OCI-LY7 (cell line): ENCODE measurements around the gene OGFOD3. TPM values are rescaled to one million over a fixed set of nuclear protein-coding genes. Genes with fewer than 3 reads are reported as not detected.

Experiments used
- BruUV-seq: library from RNA; stranded (reverse); fragments of 400-500 nt; replicated peaks from 2 replicates; lab custom pipeline; 2021; lab: Mats Ljungman, UMichigan
- CTCF ChIA-PET: fragments of 300-600 bp; sonication (Branson Sonifier 250); formaldehyde crosslinking; loops from one replicate; lab custom pipeline; 2022; ENCODE audit warnings: antibody characterized with exemption; ENCODE audit not compliant: unreplicated experiment; lab: Charles Lee
- POLR2A ChIA-PET: fragments of 300-600 bp; sonication (Branson Sonifier 250); formaldehyde crosslinking; loops from one replicate; lab custom pipeline; 2022; ENCODE audit warnings: antibody characterized with exemption; lab: Charles Lee
- DNase-seq: peaks from one replicate; pipeline ENCODE4 v3.0.0-alpha.2; 2015; ENCODE audit warnings: low spot score
- H2AFZ ChIP-seq: fragments of 200-600 bp; sonication (generic), shearing (Covaris generic); 2 replicates; pipeline ENCODE4 v1.6.1; 2014; ENCODE audit warnings: mild to moderate bottlenecking, antibody characterized with exemption, low read length, moderate library complexity
- H3K27ac ChIP-seq: fragments of 200-600 bp; sonication (generic); 2 replicates; pipeline ENCODE4 v1.5.1; 2014; ENCODE audit warnings: mixed run types, low read depth, mild to moderate bottlenecking, moderate library complexity, low read length, inconsistent platforms; ENCODE audit not compliant: poor library complexity, severe bottlenecking
- H3K36me3 ChIP-seq: fragments of 200-600 bp; sonication (generic); 2 replicates; pipeline ENCODE4 v1.6.1; 2014; ENCODE audit warnings: mild to moderate bottlenecking, antibody characterized with exemption, low read length, moderate library complexity, mixed read lengths; ENCODE audit not compliant: insufficient read depth
- H3K4me1 ChIP-seq: fragments of 200-600 bp; sonication (generic); 2 replicates; pipeline ENCODE4 v1.5.1; 2014; ENCODE audit warnings: mild to moderate bottlenecking, low read length; ENCODE audit not compliant: insufficient read depth, poor library complexity, severe bottlenecking
- H3K4me2 ChIP-seq: fragments of 200-600 bp; sonication (generic); 2 replicates; pipeline ENCODE4 v1.6.1; 2014; ENCODE audit warnings: mild to moderate bottlenecking, low read length
- H3K4me3 ChIP-seq: fragments of 200-600 bp; sonication (generic); 2 replicates; pipeline ENCODE4 v1.5.1; 2014; ENCODE audit warnings: mild to moderate bottlenecking, low read depth, low read length; ENCODE audit not compliant: poor library complexity, severe bottlenecking
- H3K79me2 ChIP-seq: fragments of 200-600 bp; sonication (generic); 2 replicates; pipeline ENCODE4 v1.6.1; 2016; ENCODE audit warnings: low read depth, mild to moderate bottlenecking, low read length, moderate library complexity, mixed read lengths; ENCODE audit not compliant: insufficient read depth
- H3K9me2 ChIP-seq: fragments of 200-600 bp; sonication (generic); 2 replicates; pipeline ENCODE4 v1.6.1; 2016; ENCODE audit warnings: mild to moderate bottlenecking, low read length, mixed read lengths; ENCODE audit not compliant: insufficient read depth
- H3K9me3 ChIP-seq: fragments of 200-600 bp; sonication (generic); 2 replicates; pipeline ENCODE4 v1.6.1; 2014; ENCODE audit warnings: mild to moderate bottlenecking, mixed run types, low read length, mixed read lengths
- H4K20me1 ChIP-seq: fragments of 200-600 bp; sonication (generic); 2 replicates; pipeline ENCODE4 v1.6.1; 2014; ENCODE audit warnings: mild to moderate bottlenecking, antibody characterized with exemption, low read length, moderate library complexity, mixed read lengths; ENCODE audit not compliant: insufficient read depth
- EZH2phosphoT487 ChIP-seq: fragments of 200-600 bp; sonication (generic); IDR thresholded peaks from 2 replicates; pipeline ENCODE4 v1.6.1; 2018; ENCODE audit warnings: low read depth, borderline replicate concordance, mild to moderate bottlenecking, mixed run types, antibody characterized with exemption, low read length, moderate library complexity, mixed read lengths
- intact Hi-C: fragments of 100-400 bp; cut with micrococcal nuclease; formaldehyde crosslinking; loops from one replicate; pipeline ENCODE4 v1.10.0; 2022; ENCODE audit not compliant: unreplicated experiment
- total RNA-seq, 2 experiments: library from RNA; depleted of rRNA in 1 of 2; stranded (reverse); fragments of >200 nt in 1 of 2; shearing (Covaris generic) in 1 of 2; gene quantifications; 2 replicates each; pipeline ENCODE4 v1.2.3, GENCODE V29; 2014 to 2022
- TF ChIP-seq, protein P1 (sequence below): fragments of 200-600 bp; sonication (generic); conservative IDR thresholded peaks from 2 replicates; pipeline ENCODE4 v1.5.1; 2014; ENCODE audit warnings: mild to moderate bottlenecking, antibody characterized with exemption, low read length, moderate library complexity, mixed read lengths

OGFOD3 gene
- total RNA-seq, 2 experiments from 2014 or later = 55.6 to 65.2 TPM

DNA sequence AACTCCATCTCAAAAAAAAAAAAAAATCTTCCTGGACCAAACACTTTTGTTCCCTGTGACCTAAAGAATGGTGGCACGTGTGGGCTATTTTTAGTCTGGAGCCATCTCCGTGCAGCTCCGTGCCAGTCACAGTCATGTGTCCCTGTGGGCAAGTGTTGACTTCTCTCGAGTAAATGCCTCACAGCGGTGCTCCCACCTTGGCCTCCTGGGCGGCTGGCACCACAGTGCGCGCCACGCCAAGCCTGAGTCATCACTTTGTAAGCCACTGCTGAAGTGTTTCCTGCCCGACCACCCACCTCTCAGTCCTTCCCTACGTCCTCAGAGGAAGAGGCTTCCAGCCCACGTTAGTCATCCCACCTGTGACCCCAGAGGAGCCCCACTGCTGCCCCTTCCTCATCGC is 11.1 kb downstream of the OGFOD3 start:
- Histone ChIP-seq H3K4me1 (peaks cover 21% of the 10 kb centered on the region), H3K4me2 (no peak overlapping the region), H3K9me2 (no peaks in the 10 kb centered on the region), H3K9me3 (no peaks in the 10 kb centered on the region), H3K27ac (no peak overlapping the region), H3K36me3 (peaks cover 46% of the 10 kb centered on the region), H4K20me1 (no peaks in the 10 kb centered on the region), H3K4me3 (no peak overlapping the region), H3K79me2 (no peaks in the 10 kb centered on the region), H2AFZ (no peak overlapping the region)
- intact Hi-C loops = no loop called here
- ChIA-PET CTCF (no interaction called here), POLR2A (interaction anchor here (0.6 to 0.9 kb wide), 4 partner anchors 10 to 358 kb away, joined by 3 to 7 read pairs (median 4); no protein-coding TSS in a partner anchor)
- DNase-seq = no peak
- TF ChIP-seq, protein P1, sequence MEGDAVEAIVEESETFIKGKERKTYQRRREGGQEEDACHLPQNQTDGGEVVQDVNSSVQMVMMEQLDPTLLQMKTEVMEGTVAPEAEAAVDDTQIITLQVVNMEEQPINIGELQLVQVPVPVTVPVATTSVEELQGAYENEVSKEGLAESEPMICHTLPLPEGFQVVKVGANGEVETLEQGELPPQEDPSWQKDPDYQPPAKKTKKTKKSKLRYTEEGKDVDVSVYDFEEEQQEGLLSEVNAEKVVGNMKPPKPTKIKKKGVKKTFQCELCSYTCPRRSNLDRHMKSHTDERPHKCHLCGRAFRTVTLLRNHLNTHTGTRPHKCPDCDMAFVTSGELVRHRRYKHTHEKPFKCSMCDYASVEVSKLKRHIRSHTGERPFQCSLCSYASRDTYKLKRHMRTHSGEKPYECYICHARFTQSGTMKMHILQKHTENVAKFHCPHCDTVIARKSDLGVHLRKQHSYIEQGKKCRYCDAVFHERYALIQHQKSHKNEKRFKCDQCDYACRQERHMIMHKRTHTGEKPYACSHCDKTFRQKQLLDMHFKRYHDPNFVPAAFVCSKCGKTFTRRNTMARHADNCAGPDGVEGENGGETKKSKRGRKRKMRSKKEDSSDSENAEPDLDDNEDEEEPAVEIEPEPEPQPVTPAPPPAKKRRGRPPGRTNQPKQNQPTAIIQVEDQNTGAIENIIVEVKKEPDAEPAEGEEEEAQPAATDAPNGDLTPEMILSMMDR = no peak
- TF ChIP-seq EZH2phosphoT487 = no peak
- BruUV-seq = no TSS peak

- POLR2A ChIA-PET = no interaction called here
- Histone ChIP-seq H3K4me1 (peaks cover 29% of the 10 kb centered on the region), H2AFZ (no peak overlapping the region), H3K79me2 (no peaks in the 10 kb centered on the region), H3K9me3 (no peaks in the 10 kb centered on the region), H4K20me1 (no peaks in the 10 kb centered on the region), H3K4me2 (no peak overlapping the region), H3K9me2 (no peaks in the 10 kb centered on the region), H3K4me3 (no peak overlapping the region), H3K27ac (no peak overlapping the region), H3K36me3 (peaks cover 56% of the 10 kb centered on the region)
- intact Hi-C loops = no loop called here
- DNase-seq = no peak
- BruUV-seq = no TSS peak
- TF ChIP-seq, protein P1 = no peak
- TF ChIP-seq EZH2phosphoT487 = no peak
- CTCF ChIA-PET = no interaction called here
Measured at GRCh38 chr17:82406131-82406671, 12.2 kb downstream of the OGFOD3 start.

DNA sequence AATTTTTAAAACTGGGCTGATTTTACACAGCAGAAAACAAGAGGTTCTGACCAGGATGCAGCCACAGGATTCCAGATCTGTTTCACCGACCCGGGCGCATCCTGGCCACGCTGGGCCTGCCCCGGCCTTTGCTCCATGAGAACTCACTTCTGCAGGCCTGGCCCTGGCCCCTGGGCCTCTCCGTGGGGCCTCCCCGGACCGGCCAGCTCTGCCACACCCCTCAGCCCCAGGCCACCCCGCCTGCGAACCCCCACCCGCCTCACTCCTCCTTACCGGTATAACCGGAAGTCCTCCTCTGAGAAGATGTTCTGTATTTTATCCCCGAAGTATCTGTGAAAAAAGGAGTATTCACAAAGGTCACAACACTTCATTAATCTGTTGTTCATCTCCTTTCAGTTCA is 13.3 kb downstream of the OGFOD3 start:
- Histone ChIP-seq H3K4me2 (no peak overlapping the region), H3K79me2 (no peaks in the 10 kb centered on the region), H3K36me3 (peaks cover 63% of the 10 kb centered on the region), H3K4me1 (peaks cover 35% of the 10 kb centered on the region), H3K27ac (no peak overlapping the region), H3K9me3 (no peaks in the 10 kb centered on the region), H2AFZ (no peak overlapping the region), H3K4me3 (no peak overlapping the region), H4K20me1 (no peaks in the 10 kb centered on the region), H3K9me2 (no peaks in the 10 kb centered on the region)
- TF ChIP-seq EZH2phosphoT487 = no peak
- TF ChIP-seq, protein P1 = no peak
- POLR2A ChIA-PET = no interaction called here
- CTCF ChIA-PET = no interaction called here
- intact Hi-C loops = no loop called here
- DNase-seq = no peak
- BruUV-seq = no TSS peak
